GM19324 (cell line): ENCODE results near the gene NDUFA13.

Experiments used
- ATAC-seq: cut with Tn5 transposase; IDR thresholded peaks from one replicate; pipeline ENCODE4 v1.9.1; 2021; ENCODE audit warnings: mild to moderate bottlenecking, moderate library complexity; ENCODE audit not compliant: unreplicated experiment, low FRiP score

Gene NDUFA13

GRCh38 chr19:19544954-19545591 is 29.0 kb downstream of the NDUFA13 start:
- no peak for ATAC-seq

DNA sequence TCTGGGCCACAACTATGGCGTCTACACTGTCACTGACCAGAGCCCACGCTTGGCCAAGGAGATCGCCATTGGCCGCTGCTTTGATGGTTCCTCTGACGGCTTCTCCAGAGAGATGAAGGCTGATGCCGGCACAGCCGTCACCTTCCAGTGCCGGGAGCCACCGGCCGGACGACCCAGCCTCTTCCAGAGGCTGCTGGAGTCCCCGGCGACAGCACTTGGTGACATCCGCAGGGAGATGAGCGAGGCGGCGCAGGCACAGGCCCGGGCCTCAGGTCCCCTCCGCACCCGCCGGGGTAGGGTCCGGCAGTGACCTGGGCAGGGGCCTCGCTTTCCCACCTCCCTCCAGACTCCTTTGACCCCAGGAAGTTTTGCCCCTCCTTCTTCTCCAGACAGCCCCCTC is 29.7 kb downstream of the NDUFA13 start:
- no peak for ATAC-seq

- no peak for ATAC-seq
These were observed 30.7 kb downstream of the NDUFA13 start for GRCh38 chr19:19546751-19547162.

DNA sequence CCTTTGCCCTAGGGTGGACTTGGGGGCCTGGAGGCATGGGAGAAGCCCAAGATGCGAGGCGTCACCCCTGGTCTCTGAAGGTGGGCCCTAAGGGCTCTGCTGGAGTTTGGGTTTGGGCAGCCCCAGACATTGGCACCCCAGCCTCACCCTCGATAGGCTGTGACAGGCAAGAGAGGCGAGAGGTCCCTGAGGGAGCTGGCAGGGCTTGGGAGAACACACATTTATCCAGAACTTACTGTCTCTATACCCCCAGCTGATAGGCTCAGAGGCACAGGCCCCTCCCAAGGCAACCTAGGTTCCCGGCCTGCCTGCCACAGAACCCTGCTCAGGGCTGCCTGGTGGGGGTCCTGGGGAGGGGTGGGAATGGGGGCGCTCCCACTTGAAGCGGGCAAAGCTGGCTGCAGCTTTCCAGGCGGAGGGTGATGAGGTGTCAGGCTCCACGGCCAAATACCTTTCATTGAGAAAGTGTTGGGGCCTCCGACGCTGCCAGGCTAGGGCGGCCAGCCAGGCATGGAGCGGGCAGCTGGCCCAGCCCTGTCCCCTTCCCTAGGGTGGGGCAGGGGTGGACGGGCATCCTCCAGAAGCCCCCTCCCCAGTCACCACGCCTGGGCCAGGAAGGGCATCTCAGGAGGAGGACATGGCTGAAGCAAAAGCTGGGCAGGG is 31.8 kb downstream of the NDUFA13 start:
- ATAC-seq = no peak

GRCh38 chr19:19548915-19549759 is 33.1 kb downstream of the NDUFA13 start:
- no peak for ATAC-seq

GRCh38 chr19:19549804-19550464 is 33.9 kb downstream of the NDUFA13 start:
- no peak for ATAC-seq

GRCh38 chr19:19550485-19550929 is 34.5 kb downstream of the NDUFA13 start:
- ATAC-seq = no peak

DNA sequence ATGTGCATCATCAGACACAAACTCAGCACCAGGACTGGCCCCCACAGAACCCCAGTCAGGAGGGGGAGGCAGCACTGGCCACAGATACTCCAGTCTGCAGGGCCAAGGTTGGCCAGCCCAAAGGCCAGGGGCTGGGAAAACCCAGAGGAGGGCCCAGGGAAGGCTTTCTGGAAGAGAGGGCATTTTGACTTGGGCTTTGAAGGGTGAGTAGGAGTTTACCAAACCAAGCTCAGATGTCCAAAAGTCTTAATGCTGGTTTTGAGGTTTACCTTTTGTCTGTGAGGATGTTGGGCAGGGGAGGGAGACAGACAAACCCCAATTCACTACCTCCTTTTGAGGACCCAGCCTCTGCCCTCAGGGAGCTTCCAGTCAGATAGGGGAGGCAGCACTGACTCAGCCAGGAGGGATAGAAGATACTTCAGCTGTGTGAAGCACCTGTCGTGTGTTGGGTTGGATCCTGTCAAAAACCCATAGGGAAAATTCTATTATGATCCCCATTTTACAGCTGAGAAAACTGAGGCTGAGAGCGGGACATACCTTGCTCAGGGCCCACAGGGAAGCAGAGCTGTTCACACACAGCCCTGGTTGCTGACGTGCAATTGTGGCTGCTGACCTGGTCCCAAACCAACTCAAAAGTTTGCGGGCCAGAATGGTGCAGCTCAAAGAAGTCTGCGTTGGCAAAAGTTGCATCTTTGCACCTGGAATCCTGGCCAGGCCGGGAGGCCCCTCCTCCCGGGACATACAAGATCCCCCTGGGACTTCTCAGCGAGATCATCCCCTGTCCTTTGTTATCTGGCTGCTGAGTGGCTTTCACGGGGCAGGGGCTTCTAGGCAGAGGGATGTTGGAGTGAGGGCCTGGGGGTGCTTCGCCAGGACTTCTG is 35.2 kb downstream of the NDUFA13 start:
- ATAC-seq = no peak

DNA sequence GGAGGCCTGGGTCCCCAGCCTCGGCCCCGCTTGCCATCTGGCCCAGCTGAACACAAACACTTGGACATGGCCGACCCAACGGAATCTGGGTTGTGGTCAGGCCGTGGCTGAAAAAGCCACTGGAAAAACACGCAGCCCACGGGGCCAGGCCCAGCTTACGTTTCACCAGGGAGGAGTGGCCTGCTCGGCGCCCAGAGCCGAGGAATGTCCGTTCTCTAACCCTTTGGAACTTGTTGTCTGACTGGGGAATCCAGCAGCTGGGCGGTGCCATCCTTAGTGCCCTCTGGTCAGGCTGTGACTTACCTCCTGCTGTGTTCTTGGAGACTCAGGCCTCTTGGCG is 35.8 kb downstream of the NDUFA13 start:
- no peak for ATAC-seq

DNA sequence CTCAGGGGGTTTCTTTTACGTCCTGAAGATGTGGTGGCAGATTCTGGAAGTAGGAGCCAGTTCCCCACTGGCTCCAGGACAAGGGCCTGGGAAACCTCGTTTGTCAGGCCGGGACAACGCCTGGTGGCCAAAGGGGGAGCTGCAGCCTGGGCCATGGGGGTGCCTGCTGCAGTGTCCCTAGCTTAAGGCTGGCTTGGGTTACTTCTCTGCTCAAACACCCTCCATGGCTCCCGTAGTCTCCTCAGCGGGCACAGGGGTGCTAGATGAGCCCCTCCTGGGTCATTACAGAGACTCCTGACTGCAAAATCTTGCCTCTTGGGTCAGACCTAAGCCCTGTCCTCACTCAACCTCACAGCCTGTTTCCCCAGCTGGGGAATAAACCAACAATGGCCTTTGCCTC is 36.8 kb downstream of the NDUFA13 start:
- no peak for ATAC-seq

GRCh38 chr19:19553670-19554069 is 37.6 kb downstream of the NDUFA13 start:
- no peak for ATAC-seq

DNA sequence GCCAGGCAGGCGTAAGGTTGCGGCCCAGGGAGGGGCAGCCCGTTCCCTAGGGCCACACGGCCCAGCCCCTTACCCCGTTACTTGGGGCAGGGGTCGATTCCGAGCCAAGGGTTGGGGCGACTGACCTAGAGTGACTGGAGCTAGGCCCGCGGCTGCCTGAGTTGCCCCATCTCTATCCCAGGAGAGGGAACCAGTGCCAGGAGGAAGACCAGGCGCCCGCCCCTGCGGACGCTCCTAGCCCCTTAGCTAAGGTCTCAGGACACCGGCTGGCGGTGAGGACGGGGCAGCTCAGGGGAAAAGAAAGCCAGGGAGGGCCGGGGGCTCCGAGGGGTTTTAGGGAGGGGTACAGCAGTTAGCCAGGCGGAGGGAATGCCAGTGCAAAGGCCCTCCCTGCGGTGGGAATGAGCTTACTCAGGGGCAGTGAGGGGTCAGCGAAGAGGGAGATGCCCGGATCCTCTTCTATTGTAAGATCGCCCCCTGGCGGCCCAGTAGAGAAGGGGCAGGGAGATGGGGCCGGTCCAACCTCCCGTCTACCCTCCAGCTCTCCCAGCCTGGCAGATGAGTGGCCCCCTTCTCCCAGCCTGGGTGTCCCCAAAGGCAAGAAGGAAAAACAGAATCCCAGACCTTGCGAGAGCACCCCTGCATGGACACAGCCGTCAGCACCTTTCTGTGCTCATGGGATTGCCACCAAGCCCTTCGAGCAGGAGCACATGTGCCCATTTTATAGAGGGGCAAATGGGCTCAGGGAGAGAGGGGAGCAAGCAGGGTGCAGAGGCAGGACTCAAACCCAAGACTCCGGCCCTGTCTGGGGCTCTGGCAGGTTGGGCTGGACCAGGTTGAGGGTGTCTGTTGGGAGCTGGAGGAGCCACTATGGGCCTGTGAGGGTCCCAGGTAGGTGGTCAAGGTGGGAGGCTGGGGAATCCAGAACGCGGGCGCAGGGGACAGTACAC is 38.3 kb downstream of the NDUFA13 start:
- ATAC-seq = no peak

GRCh38 chr19:19558055-19558454 is 42.0 kb downstream of the NDUFA13 start:
- ATAC-seq = no peak

- no peak for ATAC-seq
These were observed 42.6 kb downstream of the NDUFA13 start for GRCh38 chr19:19558636-19559035.

- ATAC-seq = no peak
These were observed 43.9 kb downstream of the NDUFA13 start for GRCh38 chr19:19559931-19560330.

- no peak for ATAC-seq
These were observed 46.1 kb downstream of the NDUFA13 start for GRCh38 chr19:19561946-19562664.

DNA sequence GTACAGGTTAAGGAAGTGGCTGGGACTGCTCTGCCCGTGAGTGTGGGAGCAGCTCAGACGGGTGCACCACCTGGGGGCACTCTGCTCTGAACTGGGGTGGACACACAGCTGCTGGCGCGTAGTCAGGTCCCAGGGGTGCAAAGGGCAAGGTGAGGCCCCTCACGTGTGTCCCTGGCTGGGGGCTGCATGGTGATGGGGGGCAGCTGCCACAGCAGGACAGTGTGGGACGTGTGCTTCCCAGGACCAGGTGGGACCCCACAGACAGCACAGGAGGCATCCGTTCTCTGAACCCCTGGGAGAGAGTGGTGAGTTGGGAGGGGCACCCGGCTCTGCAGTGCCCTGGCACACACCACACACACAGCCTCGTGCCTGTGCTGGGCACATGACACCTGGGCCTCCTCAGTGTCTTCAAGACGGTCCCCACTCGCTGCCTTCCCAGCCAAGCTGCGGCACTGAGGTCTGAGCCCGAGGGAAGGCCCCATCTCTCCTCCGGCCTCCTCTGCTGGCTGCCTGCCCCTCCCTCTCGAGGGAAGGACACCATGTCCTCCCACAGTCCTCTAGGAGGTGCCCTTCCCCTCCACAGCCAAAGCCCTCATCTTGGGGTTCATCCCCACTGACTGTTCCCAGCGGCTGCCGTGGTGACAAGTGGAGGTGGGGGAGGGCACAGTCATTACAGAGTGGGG is 46.8 kb downstream of the NDUFA13 start:
- ATAC-seq = no peak

- no peak for ATAC-seq
These were observed 47.4 kb downstream of the NDUFA13 start for GRCh38 chr19:19563348-19563848.
